Sciatic nerve (tissue), 2 donors: ENCODE data around the gene S100A1. TPM values are rescaled to one million over a fixed set of nuclear protein-coding genes. Genes with fewer than 3 reads are reported as not detected.
"Not testable (repeated sequence)": the region's sequence is repeated elsewhere in the genome, so short reads cannot be mapped to it uniquely, and the experiment has no call there.

Experiments
- ATAC-seq: fragments of 200-7000 bp; cut with Tn5 transposase; one replicate; pipeline ENCODE4 v1.9.1; 2020; ENCODE audit warnings: mild to moderate bottlenecking, moderate library complexity
- DNase-seq: peaks from one replicate; pipeline ENCODE4 v3.0.0-alpha.2; 2020; ENCODE audit warnings: low spot score
- intact Hi-C: fragments of 100-400 bp; cut with DNase I; formaldehyde crosslinking; loops from one replicate; pipeline ENCODE4 v1.14.2; 2022
- total RNA-seq: library from RNA; stranded (reverse); fragmentation: NEBNext Ultra II Directional; extraction: Animal tissue kit (Norgen Biotek cat#: 25700); gene quantifications from one replicate; pipeline ENCODE4 v1.2.1, GENCODE V29; 2021
- donor health status: DM: no; HTN: no; CAD: no.
- donor health status: DM: no; HTN: no; CAD: no.

Gene S100A1
- total RNA-seq, 1 donor from 2014 or later, result 99.7 TPM

- ATAC-seq (peak; percentile 98), DNase-seq (peak; percentile 98)
- intact Hi-C loops, result no loop called here
Measured at GRCh38 chr1:153670859-153671627, 42.8 kb downstream of the S100A1 start, which contains the start of gene ILF2. Gene ILF2 (minus strand): TSS chr1:153670993. CDS start chr1:153670922, 71 bp downstream.

GRCh38 chr1:153671628-153672353, 43.6 kb downstream of the S100A1 start:
- intact Hi-C loops, result not testable (repeated sequence)
- ATAC-seq, result peak; percentile 42
- peak; percentile 64 for DNase-seq

GRCh38 chr1:153673511-153673910, 45.3 kb downstream of the S100A1 start:
- intact Hi-C loops, result no loop called here

GRCh38 chr1:153677718-153678518, 49.7 kb downstream of the S100A1 start:
- intact Hi-C loops, result no loop called here
- peak; percentile 80 for ATAC-seq
- no peak for DNase-seq

More at GRCh38 chr1:153673511-153673910, 45.3 kb downstream of the S100A1 start:
- ATAC-seq, result no peak
- DNase-seq, result no peak

GRCh38 chr1:153678519-153679336, 50.5 kb downstream of the S100A1 start, which contains the start of gene NPR1:
Gene NPR1 (plus strand): TSS chr1:153678688. CDS start chr1:153679109, 421 bp downstream.
- intact Hi-C loops, result no loop called here
- DNase-seq (peak; percentile 78), ATAC-seq (peak; percentile 83)

- DNase-seq (no peak), ATAC-seq (peak; percentile 19)
- intact Hi-C loops, result no loop called here
Measured at GRCh38 chr1:153679337-153680119, 51.3 kb downstream of the S100A1 start.

GRCh38 chr1:153680120-153680403, 51.8 kb downstream of the S100A1 start:
- DNase-seq, result no peak
- intact Hi-C loops, result no loop called here
- no peak for ATAC-seq

Other genes with a start within 250 kb of the S100A1 start
- 192 TPM for gene S100A8, start 237.4 kb upstream of the S100A1 start, total RNA-seq
- not detected for gene S100A7A, start 211.9 kb upstream of the S100A1 start, total RNA-seq
- gene S100A7, start 167.8 kb upstream of the S100A1 start, total RNA-seq, result 0.85 TPM
- gene S100A6, start 92.4 kb upstream of the S100A1 start, total RNA-seq, result 1,022 TPM
- not detected for gene S100A5, start 87.5 kb upstream of the S100A1 start, total RNA-seq
- gene S100A4, start 82.6 kb upstream of the S100A1 start, total RNA-seq, result 258 TPM
- not detected for gene S100A3, start 79.2 kb upstream of the S100A1 start, total RNA-seq
- 3.5 TPM for gene S100A2, start 62.6 kb upstream of the S100A1 start, total RNA-seq
- gene S100A16, start 15.3 kb upstream of the S100A1 start, total RNA-seq, result 58.4 TPM
- 0.49 TPM for gene S100A14, start 12.1 kb upstream of the S100A1 start, total RNA-seq
- 112 TPM for gene S100A13, start 929 bp upstream of the S100A1 start, total RNA-seq
- 66.3 TPM for gene CHTOP, start 5.6 kb downstream of the S100A1 start, total RNA-seq
- gene SNAPIN, start 30.3 kb downstream of the S100A1 start, total RNA-seq, result 30.2 TPM
- gene ILF2, start 42.6 kb downstream of the S100A1 start, total RNA-seq, result 73.5 TPM
- gene NPR1, start 50.3 kb downstream of the S100A1 start, total RNA-seq, result 34.1 TPM
- gene INTS3, start 99.6 kb downstream of the S100A1 start, total RNA-seq, result 72.4 TPM
- 38.0 TPM for gene SLC27A3, start 147.0 kb downstream of the S100A1 start, total RNA-seq